Spinal cord (tissue), 10 donors: ENCODE data around the gene NAALADL2. TPM values are rescaled to one million over a fixed set of nuclear protein-coding genes. Genes with fewer than 3 reads are reported as not detected.

Source experiments
- DNase-seq, 6 donors: peaks; one replicate each; pipeline versions ENCODE4 v3.0.0 to v3.0.0-alpha.2; 2013 to 2015; ENCODE audit warnings: low spot score in 6 of 6, low read depth in 4 of 6
- H3K27ac ChIP-seq: one replicate; pipeline ENCODE4 v1.5.1; 2013; ENCODE audit warnings: low read depth, low read length, control low read depth
- H3K27me3 ChIP-seq: one replicate; pipeline ENCODE4 v1.6.1; 2013; ENCODE audit warnings: low read length; ENCODE audit not compliant: control insufficient read depth, insufficient read depth
- H3K36me3 ChIP-seq: one replicate; pipeline ENCODE4 v1.6.1; 2013; ENCODE audit warnings: low read length; ENCODE audit not compliant: control insufficient read depth, insufficient read depth
- H3K4me1 ChIP-seq: one replicate; pipeline ENCODE4 v1.6.1; 2013; ENCODE audit warnings: low read length; ENCODE audit not compliant: control insufficient read depth, insufficient read depth
- H3K4me3 ChIP-seq: one replicate; pipeline ENCODE4 v1.5.1; 2013; ENCODE audit warnings: low read depth, low read length, control low read depth
- H3K9me3 ChIP-seq: one replicate; pipeline ENCODE4 v1.6.1; 2013; ENCODE audit warnings: low read length; ENCODE audit not compliant: control insufficient read depth, insufficient read depth
- WGBS: methylation state at CpG from one replicate; pipeline ENCODE4 v1.1.5; 2013; ENCODE audit warnings: missing lambda C conversion rate; ENCODE audit not compliant: insufficient coverage; 5-methylcytosine and 5-hydroxymethylcytosine counted together
- polyA plus RNA-seq, 2 donors: library from polyadenylated mRNA; unstranded; fragments of 120-200 nt; gene quantifications; one replicate each; pipeline ENCODE4 v1.2.1, GENCODE V29; 2013; ENCODE audit not compliant: insufficient read length in 2 of 2
- total RNA-seq, 2 donors: library from RNA; depleted of rRNA in 1 of 2; stranded (reverse); fragments of 120-200 nt in 1 of 2; fragments of >200 nt in 1 of 2; gene quantifications; one replicate each; pipeline versions ENCODE4 v1.2.3 to v1.2.4, GENCODE V29; 2013 to 2014
- donor health status: healthy.

NAALADL2 gene
- total and polyA plus RNA-seq, 4 donors, result 2.9 to 24.4 (median 11.1) TPM

DNA sequence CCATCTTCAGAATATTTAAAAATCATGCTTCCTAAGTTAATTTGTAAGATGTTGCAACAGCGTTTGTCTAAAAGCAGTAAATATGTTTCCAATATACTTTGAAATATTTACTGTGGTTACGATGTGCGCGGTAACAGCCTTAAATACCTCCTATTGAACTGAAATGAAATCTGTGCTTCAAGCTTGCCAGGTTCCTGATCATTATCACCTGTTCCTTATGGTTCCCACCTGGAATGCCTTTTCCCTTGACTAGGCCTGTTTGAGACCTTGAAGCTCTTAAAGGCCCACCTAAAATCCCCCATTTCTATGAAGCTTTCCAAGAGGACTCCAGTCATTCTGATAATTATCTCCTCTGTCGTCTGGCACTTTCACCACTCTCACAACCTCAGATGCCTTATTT lies 146.7 kb downstream of the NAALADL2 start:
- Histone ChIP-seq H3K27me3 (no peaks in the 10 kb centered on the region), H3K27ac (no peak overlapping the region), H3K9me3 (no peaks in the 10 kb centered on the region), H3K4me3 (no peak overlapping the region), H3K36me3 (no peaks in the 10 kb centered on the region), H3K4me1 (no peaks in the 10 kb centered on the region)
- DNase-seq, result peak in 1 of 6 donors; percentile 27
- WGBS, result 100% methylated on average over 3 of the region's 5 CpGs

GRCh38 chr3:175007306-175007705 lies 148.2 kb downstream of the NAALADL2 start:
- no peak for DNase-seq
- WGBS, result no CpG with 5 or more reads among the region's 1 CpG
- H3K4me3 ChIP-seq, result no peak overlapping the region

DNA sequence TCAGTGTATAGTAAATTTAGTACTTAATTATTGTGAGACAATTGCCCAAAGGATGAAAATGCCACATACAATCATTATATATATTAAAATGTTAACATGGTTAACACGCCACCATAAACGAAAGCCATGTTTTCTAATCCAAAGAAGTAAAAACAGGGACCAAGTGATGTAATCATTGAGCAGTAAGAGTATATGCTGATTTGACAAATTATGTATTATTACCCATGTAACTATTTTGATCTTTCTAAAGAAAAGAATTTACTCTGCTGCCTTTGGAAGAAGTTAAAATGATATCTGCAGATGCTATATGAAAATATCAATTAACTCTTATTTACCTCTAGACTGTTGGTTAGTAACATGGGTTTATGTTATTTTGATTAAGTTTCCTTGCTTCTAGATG lies 150.2 kb downstream of the NAALADL2 start:
- no peaks in the 10 kb centered on the region for H3K36me3 ChIP-seq
- no peak overlapping the region for H3K27ac ChIP-seq
- no peaks in the 10 kb centered on the region for H3K27me3 ChIP-seq
- no peak overlapping the region for H3K4me3 ChIP-seq
- no CpG with 5 or more reads among the region's 2 CpGs for WGBS
- no peak for DNase-seq
- H3K9me3 ChIP-seq, result no peaks in the 10 kb centered on the region
- no peaks in the 10 kb centered on the region for H3K4me1 ChIP-seq

More at GRCh38 chr3:175007306-175007705, 148.2 kb downstream of the NAALADL2 start:
- Histone ChIP-seq H3K4me1 (no peaks in the 10 kb centered on the region), H3K36me3 (no peaks in the 10 kb centered on the region), H3K27ac (no peak overlapping the region), H3K9me3 (no peaks in the 10 kb centered on the region), H3K27me3 (no peaks in the 10 kb centered on the region)

DNA sequence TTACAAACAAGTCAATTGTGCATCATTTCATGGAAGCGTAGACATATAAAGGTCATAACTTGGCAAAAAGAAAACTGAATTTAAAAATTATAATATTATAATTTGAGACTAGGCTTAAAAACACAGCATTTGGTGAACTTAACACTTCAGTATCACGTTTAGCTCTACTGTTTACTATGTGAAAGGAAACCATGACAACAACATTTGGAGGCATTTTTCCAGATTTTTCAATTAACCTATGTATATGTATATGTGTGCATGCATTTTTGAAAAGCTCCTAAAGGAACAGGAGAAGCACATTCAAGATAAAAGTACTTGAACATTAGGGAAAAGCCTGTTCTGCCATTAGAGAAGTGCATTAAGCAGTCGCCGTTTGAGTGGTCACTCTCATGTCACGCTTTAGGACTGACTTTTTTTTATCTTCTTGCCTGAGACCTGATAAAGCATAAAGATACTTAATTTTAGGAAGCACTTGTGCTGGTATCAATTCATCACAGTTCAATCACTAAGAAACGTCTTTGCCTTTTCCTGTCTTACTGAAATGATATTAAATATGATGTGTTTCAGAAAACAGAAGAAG lies 156.0 kb downstream of the NAALADL2 start:
- no peak overlapping the region for H3K4me3 ChIP-seq
- H3K9me3 ChIP-seq, result no peaks in the 10 kb centered on the region
- no peak overlapping the region for H3K27ac ChIP-seq
- H3K36me3 ChIP-seq, result no peaks in the 10 kb centered on the region
- peak in 2 of 6 donors; percentile 36 to 87 for DNase-seq
- no peaks in the 10 kb centered on the region for H3K27me3 ChIP-seq
- no CpG with 5 or more reads among the region's 6 CpGs for WGBS
- no peaks in the 10 kb centered on the region for H3K4me1 ChIP-seq

DNA sequence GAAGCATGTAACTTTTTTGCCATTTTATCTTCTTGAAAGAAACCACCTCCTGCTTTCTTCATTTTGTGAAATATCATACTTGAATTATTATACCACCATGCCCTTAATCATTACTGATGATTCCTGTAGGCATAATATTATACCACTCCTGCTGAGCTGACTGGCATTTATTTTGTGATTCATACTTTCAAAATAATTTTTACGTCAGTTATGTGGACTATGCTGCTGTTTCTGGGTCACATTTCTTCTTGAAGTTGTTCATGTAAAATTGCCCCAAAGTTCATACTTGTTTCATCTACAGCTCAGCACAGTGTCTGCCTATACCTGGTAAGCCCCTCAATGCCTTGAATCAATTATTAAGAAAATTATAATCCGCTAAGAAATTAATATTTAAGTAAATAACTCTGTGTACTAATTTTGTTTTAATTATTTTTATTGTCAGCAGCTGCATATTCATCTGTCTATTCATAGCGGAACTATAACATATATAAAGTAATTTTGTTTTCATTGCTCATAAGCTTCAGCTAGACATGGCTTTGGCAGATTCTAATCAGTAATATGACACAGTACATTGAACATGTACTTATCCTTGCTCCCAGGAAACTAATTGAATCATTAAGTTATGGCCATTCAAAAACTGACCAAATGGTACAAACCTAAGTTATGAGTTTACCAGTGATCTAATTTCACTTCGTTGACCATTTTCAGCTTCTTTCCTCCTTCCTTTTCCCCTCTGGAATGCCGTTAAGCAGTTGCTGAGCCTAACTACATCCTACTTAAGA lies 160.0 kb downstream of the NAALADL2 start:
- Histone ChIP-seq H3K4me1 (no peaks in the 10 kb centered on the region), H3K4me3 (no peak overlapping the region), H3K27ac (no peak overlapping the region), H3K36me3 (no peaks in the 10 kb centered on the region), H3K9me3 (no peaks in the 10 kb centered on the region), H3K27me3 (no peaks in the 10 kb centered on the region)
- 75% methylated on average over 1 of the region's 5 CpGs for WGBS
- DNase-seq, result peak in 1 of 6 donors; percentile 32

DNA sequence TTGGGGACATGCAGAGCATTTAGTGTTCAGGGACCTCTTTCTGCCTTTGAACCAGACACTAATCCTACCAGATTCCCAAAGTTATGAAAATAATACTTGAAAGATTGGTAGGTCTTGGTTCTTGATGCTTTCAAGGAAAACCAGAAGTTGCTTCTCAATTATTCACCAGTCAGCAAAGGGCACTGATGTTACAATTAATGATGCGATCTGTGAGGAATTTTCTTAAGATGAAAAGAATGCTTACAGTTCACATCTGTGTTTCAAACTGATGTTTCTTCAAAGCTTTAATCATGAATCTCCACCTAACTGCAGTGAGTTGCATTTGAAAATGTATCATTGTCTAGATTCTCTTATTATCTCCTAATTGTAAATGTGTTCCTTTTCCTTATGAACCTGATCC lies 161.0 kb downstream of the NAALADL2 start:
- no CpG with 5 or more reads among the region's 1 CpG for WGBS
- Histone ChIP-seq H3K36me3 (no peaks in the 10 kb centered on the region), H3K27ac (no peak overlapping the region), H3K4me1 (no peaks in the 10 kb centered on the region), H3K4me3 (no peak overlapping the region), H3K27me3 (no peaks in the 10 kb centered on the region), H3K9me3 (no peaks in the 10 kb centered on the region)
- no peak for DNase-seq

DNA sequence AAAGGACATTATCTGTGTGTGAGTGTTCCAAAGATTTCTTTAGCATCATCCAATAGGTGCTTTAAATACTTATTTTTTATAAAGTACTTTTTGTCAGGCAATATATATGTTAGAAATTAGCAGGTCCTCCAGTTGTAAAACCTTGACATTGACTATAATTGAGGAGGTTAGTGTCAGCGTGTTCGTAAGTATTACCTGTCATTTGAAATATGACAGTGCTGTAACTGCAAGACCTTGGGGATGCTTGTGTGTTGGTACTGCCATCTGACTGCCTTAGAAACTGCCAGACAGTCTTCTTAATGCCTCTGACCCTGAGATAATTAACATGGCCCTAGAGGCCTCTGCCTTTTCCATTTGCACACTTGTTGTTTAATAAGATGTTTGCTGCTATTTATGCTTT lies 170.7 kb downstream of the NAALADL2 start:
- H3K27me3 ChIP-seq, result no peaks in the 10 kb centered on the region
- 82% methylated on average over 2 of the region's 2 CpGs for WGBS
- no peaks in the 10 kb centered on the region for H3K36me3 ChIP-seq
- H3K27ac ChIP-seq, result no peak overlapping the region
- no peaks in the 10 kb centered on the region for H3K9me3 ChIP-seq
- H3K4me1 ChIP-seq, result no peaks in the 10 kb centered on the region
- H3K4me3 ChIP-seq, result no peak overlapping the region
- no peak for DNase-seq

DNA sequence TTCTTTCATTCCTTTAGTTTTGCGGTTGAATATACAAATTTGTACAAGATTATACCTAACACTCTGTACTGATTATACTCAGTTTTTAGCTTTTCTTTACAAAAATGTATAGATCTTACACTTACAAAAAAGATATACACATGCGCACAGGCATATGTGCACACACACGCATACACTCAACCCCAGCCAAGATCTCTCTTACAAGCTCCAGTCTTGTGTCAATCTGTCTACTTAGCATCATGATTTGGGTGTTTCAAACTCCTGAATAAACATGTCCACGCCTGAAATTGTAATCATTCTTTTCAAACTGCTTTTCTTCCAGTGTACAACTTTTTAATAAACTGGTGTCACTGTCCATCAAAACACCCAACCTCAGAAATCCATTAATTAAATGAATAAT lies 180.7 kb downstream of the NAALADL2 start:
- no peaks in the 10 kb centered on the region for H3K9me3 ChIP-seq
- peak in 1 of 6 donors; percentile 55 for DNase-seq
- no peak overlapping the region for H3K4me3 ChIP-seq
- WGBS, result 100% methylated on average over 1 of the region's 4 CpGs
- H3K27me3 ChIP-seq, result no peaks in the 10 kb centered on the region
- H3K36me3 ChIP-seq, result no peaks in the 10 kb centered on the region
- no peaks in the 10 kb centered on the region for H3K4me1 ChIP-seq
- no peak overlapping the region for H3K27ac ChIP-seq

GRCh38 chr3:175041369-175041768 lies 182.2 kb downstream of the NAALADL2 start:
- WGBS, result no CpG with 5 or more reads among the region's 2 CpGs
- no peak for DNase-seq
- H3K9me3 ChIP-seq, result no peaks in the 10 kb centered on the region

GRCh38 chr3:175046601-175047000 lies 187.5 kb downstream of the NAALADL2 start:
- WGBS, result 83% methylated on average over 1 of the region's 4 CpGs
- no peak overlapping the region for H3K4me3 ChIP-seq
- no peaks in the 10 kb centered on the region for H3K36me3 ChIP-seq
- H3K27me3 ChIP-seq, result no peaks in the 10 kb centered on the region
- no peak overlapping the region for H3K27ac ChIP-seq
- DNase-seq, result no peak
- H3K9me3 ChIP-seq, result peaks cover 4% of the 10 kb centered on the region
- H3K4me1 ChIP-seq, result no peaks in the 10 kb centered on the region

More at GRCh38 chr3:175041369-175041768, 182.2 kb downstream of the NAALADL2 start:
- H3K36me3 ChIP-seq, result no peaks in the 10 kb centered on the region
- no peak overlapping the region for H3K4me3 ChIP-seq
- H3K27ac ChIP-seq, result no peak overlapping the region
- H3K4me1 ChIP-seq, result no peaks in the 10 kb centered on the region
- H3K27me3 ChIP-seq, result no peaks in the 10 kb centered on the region
